ENCODE measurements around the gene IGF2. TPM values are rescaled to one million over a fixed set of nuclear protein-coding genes. Genes with fewer than 3 reads are reported as not detected.

IGF2 gene
- total and polyA plus RNA-seq, 10 of the 15 experiments (the other 5 are each of a cell fraction or from before 2014, with no cell fraction given), result 0.41 TPM; not detected in 9

DNA sequence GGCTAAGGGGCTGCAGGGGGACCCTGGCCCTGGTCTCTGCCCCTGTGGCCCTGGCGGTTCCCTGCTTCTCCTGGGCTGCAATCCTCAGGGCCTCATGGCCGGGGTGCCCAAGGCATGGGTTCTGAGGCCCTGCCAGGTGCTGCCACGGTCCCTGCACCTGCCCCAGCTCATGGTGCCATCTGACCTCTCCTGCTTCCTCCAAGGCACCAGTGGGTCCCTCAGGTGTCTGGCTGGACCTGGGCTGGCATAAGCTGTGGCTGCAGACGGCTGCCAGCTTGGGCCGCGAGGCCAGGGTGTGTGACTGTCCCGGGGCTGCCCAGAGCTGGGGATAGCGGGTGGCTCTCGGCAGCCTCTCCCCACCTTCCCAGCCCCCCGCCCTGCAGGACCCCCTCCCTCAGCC is 19.8 kb upstream of the IGF2 start:
- no peak for DNase-seq (ENCODE audit: low read depth, low spot score)
- FAIRE-seq, result no peak
- ChIA-PET CTCF (interaction anchor here (1.1 kb wide), 1 partner anchor 334 kb away, joined by 3 read pairs; no protein-coding TSS in a partner anchor), SMC1A (ENCODE audit: uncharacterized antibody, unreplicated experiment) (no interaction called here), RAD21 (ENCODE audit: unreplicated experiment) (no interaction called here), POLR2A (no interaction called here)
- ATAC-seq, result no peak
- Histone ChIP-seq H2AFZ (ENCODE audit: control insufficient read depth, low read depth, low read length) (no peak overlapping the region), H3K9me3 (replicated peaks; ENCODE audit: control insufficient read depth, insufficient read depth, low read length) (no peaks in the 10 kb centered on the region), H3K9ac (ENCODE audit: control insufficient read depth, insufficient read depth, low read length) (no peak overlapping the region), H3K4me3 (no peak overlapping the region), H3K4me1 (ENCODE audit: control insufficient read depth, insufficient read depth, low read length) (no peaks in the 10 kb centered on the region), H3K4me2 (ENCODE audit: control insufficient read depth, insufficient read depth) (no peak overlapping the region), H4K20me1 (ENCODE audit: control insufficient read depth, insufficient read depth) (no peaks in the 10 kb centered on the region), H3K27me3 (replicated peaks in 1 of 2; ENCODE audit: control insufficient read depth in 2 of 2, insufficient read depth in 2 of 2, low read length in 1 of 2) (no peaks in the 10 kb centered on the region), H3K36me3 (ENCODE audit: control insufficient read depth in 2 of 2, insufficient read depth in 2 of 2, low read length in 1 of 2) (no peaks in the 10 kb centered on the region), H3K27ac (ENCODE audit: control insufficient read depth, insufficient read depth) (no peak overlapping the region), H3K79me2 (ENCODE audit: control insufficient read depth, insufficient read depth, low read length) (no peaks in the 10 kb centered on the region)
- BruUV-seq (replicated peaks), result no TSS peak
- WGBS (ENCODE audit: insufficient coverage, insufficient replicate concordance, low lambda C conversion rate, missing lambda C conversion rate), result 53% methylated on average over 10 of the region's 10 CpGs
- intact Hi-C loops (cut with micrococcal nuclease; ENCODE audit: unreplicated experiment) (no loop called here), in situ Hi-C loops (cut with MboI) (no loop called here)
- TF ChIP-seq YY1 (IDR thresholded peaks at IDR 0.05; ENCODE audit: low read depth, low read length) (no peak), ASH2L (IDR thresholded peaks at IDR 0.05; ENCODE audit: borderline replicate concordance, low read depth) (no peak), MXI1 (IDR thresholded peaks at IDR 0.05; ENCODE audit: low read depth, low read length) (no peak), IKZF1 (conservative IDR thresholded peaks at IDR 0.05) (no peak), ZNF217 (IDR thresholded peaks at IDR 0.05) (no peak), MYC (IDR thresholded peaks at IDR 0.05; ENCODE audit: insufficient read depth, insufficient read length, insufficient replicate concordance, low read length, severe bottlenecking) (no peak), POLR2AphosphoS5 (IDR thresholded peaks at IDR 0.05; ENCODE audit: low read length) (no peak), TCF12 (IDR thresholded peaks at IDR 0.05; ENCODE audit: low read depth, low read length) (no peak), KDM1A (IDR thresholded peaks at IDR 0.05; ENCODE audit: borderline replicate concordance) (no peak), NFYB (IDR thresholded peaks at IDR 0.05; ENCODE audit: insufficient read depth, low read depth, low read length) (no peak), LARP7 (IDR thresholded peaks at IDR 0.05) (no peak)
- TF ChIP-seq, protein P1, sequence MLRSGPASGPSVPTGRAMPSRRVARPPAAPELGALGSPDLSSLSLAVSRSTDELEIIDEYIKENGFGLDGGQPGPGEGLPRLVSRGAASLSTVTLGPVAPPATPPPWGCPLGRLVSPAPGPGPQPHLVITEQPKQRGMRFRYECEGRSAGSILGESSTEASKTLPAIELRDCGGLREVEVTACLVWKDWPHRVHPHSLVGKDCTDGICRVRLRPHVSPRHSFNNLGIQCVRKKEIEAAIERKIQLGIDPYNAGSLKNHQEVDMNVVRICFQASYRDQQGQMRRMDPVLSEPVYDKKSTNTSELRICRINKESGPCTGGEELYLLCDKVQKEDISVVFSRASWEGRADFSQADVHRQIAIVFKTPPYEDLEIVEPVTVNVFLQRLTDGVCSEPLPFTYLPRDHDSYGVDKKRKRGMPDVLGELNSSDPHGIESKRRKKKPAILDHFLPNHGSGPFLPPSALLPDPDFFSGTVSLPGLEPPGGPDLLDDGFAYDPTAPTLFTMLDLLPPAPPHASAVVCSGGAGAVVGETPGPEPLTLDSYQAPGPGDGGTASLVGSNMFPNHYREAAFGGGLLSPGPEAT (IDR thresholded peaks at IDR 0.05; ENCODE audit: low read depth), result no peak
- TF ChIP-seq, protein P2, sequence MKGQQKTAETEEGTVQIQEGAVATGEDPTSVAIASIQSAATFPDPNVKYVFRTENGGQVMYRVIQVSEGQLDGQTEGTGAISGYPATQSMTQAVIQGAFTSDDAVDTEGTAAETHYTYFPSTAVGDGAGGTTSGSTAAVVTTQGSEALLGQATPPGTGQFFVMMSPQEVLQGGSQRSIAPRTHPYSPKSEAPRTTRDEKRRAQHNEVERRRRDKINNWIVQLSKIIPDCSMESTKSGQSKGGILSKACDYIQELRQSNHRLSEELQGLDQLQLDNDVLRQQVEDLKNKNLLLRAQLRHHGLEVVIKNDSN (IDR thresholded peaks at IDR 0.05; ENCODE audit: borderline replicate concordance, extremely low read length, insufficient read depth, low read depth, low read length), result no peak
- TF ChIP-seq, protein P3, sequence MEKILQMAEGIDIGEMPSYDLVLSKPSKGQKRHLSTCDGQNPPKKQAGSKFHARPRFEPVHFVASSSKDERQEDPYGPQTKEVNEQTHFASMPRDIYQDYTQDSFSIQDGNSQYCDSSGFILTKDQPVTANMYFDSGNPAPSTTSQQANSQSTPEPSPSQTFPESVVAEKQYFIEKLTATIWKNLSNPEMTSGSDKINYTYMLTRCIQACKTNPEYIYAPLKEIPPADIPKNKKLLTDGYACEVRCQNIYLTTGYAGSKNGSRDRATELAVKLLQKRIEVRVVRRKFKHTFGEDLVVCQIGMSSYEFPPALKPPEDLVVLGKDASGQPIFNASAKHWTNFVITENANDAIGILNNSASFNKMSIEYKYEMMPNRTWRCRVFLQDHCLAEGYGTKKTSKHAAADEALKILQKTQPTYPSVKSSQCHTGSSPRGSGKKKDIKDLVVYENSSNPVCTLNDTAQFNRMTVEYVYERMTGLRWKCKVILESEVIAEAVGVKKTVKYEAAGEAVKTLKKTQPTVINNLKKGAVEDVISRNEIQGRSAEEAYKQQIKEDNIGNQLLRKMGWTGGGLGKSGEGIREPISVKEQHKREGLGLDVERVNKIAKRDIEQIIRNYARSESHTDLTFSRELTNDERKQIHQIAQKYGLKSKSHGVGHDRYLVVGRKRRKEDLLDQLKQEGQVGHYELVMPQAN (conservative IDR thresholded peaks at IDR 0.05), result no peak
- TF ChIP-seq, protein P4, sequence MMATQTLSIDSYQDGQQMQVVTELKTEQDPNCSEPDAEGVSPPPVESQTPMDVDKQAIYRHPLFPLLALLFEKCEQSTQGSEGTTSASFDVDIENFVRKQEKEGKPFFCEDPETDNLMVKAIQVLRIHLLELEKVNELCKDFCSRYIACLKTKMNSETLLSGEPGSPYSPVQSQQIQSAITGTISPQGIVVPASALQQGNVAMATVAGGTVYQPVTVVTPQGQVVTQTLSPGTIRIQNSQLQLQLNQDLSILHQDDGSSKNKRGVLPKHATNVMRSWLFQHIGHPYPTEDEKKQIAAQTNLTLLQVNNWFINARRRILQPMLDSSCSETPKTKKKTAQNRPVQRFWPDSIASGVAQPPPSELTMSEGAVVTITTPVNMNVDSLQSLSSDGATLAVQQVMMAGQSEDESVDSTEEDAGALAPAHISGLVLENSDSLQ (IDR thresholded peaks at IDR 0.05), result no peak
- TF ChIP-seq, protein P5, sequence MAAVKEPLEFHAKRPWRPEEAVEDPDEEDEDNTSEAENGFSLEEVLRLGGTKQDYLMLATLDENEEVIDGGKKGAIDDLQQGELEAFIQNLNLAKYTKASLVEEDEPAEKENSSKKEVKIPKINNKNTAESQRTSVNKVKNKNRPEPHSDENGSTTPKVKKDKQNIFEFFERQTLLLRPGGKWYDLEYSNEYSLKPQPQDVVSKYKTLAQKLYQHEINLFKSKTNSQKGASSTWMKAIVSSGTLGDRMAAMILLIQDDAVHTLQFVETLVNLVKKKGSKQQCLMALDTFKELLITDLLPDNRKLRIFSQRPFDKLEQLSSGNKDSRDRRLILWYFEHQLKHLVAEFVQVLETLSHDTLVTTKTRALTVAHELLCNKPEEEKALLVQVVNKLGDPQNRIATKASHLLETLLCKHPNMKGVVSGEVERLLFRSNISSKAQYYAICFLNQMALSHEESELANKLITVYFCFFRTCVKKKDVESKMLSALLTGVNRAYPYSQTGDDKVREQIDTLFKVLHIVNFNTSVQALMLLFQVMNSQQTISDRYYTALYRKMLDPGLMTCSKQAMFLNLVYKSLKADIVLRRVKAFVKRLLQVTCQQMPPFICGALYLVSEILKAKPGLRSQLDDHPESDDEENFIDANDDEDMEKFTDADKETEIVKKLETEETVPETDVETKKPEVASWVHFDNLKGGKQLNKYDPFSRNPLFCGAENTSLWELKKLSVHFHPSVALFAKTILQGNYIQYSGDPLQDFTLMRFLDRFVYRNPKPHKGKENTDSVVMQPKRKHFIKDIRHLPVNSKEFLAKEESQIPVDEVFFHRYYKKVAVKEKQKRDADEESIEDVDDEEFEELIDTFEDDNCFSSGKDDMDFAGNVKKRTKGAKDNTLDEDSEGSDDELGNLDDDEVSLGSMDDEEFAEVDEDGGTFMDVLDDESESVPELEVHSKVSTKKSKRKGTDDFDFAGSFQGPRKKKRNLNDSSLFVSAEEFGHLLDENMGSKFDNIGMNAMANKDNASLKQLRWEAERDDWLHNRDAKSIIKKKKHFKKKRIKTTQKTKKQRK (IDR thresholded peaks at IDR 0.05; ENCODE audit: low read depth, low read length), result no peak

Data from GM12878 (cell line).